ENCODE results near the gene ZSCAN12. TPM values are rescaled to one million over a fixed set of nuclear protein-coding genes. Genes with fewer than 3 reads are reported as not detected.

ZSCAN12 gene
- total and polyA plus RNA-seq, 10 of the 15 experiments (the other 5 are each of a cell fraction or from before 2014, with no cell fraction given): 1.2 to 12.2 (median 7.4) TPM

DNA sequence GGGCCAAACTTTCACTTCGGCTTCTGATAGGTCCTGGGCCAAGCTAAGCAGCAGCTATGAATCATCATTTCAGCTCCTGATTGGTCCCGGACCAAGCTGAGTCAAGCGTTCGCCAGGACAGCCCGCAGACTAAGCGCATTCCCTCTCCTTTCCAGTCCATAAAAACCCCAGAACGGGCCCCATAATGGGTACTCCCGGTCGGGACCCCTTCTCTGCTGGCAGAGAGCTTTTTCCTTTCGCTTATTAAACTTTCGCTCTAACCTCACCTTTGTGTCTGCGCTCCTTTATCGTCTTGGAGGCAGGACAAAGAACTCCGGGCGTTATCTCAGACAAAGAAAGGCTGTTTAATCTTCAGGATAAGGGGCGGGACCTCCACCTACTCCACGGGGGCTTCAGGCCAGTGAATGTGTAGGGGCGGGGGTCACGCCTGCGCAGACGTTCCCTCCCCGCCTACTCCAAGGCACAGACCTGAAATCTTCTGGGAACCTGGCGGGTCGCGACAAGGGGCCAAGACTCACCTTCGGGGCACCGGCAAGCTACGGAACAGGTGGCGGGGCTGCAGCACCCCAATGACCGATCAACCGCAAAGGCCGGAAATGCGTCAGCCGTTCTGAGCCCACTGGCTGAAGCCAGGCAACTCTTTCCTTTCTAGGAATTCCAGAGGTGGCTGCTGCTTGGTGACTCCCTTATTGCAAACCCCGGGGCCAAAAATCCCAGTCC is 63.8 kb downstream of the ZSCAN12 start, which contains the start of gene ZSCAN31 (continued):
- TF ChIP-seq, protein P1, sequence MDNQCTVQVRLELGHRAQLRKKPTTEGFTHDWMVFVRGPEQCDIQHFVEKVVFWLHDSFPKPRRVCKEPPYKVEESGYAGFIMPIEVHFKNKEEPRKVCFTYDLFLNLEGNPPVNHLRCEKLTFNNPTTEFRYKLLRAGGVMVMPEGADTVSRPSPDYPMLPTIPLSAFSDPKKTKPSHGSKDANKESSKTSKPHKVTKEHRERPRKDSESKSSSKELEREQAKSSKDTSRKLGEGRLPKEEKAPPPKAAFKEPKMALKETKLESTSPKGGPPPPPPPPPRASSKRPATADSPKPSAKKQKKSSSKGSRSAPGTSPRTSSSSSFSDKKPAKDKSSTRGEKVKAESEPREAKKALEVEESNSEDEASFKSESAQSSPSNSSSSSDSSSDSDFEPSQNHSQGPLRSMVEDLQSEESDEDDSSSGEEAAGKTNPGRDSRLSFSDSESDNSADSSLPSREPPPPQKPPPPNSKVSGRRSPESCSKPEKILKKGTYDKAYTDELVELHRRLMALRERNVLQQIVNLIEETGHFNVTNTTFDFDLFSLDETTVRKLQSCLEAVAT (IDR thresholded peaks at IDR 0.05): peak; percentile 19
- TF ChIP-seq MXI1 (IDR thresholded peaks at IDR 0.05; ENCODE audit: low read depth, low read length): no peak; the same call in 1 of the 2 replicates
- TF ChIP-seq KDM1A (IDR thresholded peaks at IDR 0.05; ENCODE audit: borderline replicate concordance): no peak
- no peak for TF ChIP-seq SREBF1 (IDR thresholded peaks at IDR 0.05; ENCODE audit: low read length)
- TF ChIP-seq SREBF2 (IDR thresholded peaks at IDR 0.05; ENCODE audit: low read length): no peak
- TF ChIP-seq, protein P2, sequence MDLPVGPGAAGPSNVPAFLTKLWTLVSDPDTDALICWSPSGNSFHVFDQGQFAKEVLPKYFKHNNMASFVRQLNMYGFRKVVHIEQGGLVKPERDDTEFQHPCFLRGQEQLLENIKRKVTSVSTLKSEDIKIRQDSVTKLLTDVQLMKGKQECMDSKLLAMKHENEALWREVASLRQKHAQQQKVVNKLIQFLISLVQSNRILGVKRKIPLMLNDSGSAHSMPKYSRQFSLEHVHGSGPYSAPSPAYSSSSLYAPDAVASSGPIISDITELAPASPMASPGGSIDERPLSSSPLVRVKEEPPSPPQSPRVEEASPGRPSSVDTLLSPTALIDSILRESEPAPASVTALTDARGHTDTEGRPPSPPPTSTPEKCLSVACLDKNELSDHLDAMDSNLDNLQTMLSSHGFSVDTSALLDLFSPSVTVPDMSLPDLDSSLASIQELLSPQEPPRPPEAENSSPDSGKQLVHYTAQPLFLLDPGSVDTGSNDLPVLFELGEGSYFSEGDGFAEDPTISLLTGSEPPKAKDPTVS (IDR thresholded peaks at IDR 0.05; ENCODE audit: low read depth, low read length): no peak
- no peak for TF ChIP-seq IRF4 (IDR thresholded peaks at IDR 0.05; ENCODE audit: low read depth, low read length)
- TF ChIP-seq, protein P3, sequence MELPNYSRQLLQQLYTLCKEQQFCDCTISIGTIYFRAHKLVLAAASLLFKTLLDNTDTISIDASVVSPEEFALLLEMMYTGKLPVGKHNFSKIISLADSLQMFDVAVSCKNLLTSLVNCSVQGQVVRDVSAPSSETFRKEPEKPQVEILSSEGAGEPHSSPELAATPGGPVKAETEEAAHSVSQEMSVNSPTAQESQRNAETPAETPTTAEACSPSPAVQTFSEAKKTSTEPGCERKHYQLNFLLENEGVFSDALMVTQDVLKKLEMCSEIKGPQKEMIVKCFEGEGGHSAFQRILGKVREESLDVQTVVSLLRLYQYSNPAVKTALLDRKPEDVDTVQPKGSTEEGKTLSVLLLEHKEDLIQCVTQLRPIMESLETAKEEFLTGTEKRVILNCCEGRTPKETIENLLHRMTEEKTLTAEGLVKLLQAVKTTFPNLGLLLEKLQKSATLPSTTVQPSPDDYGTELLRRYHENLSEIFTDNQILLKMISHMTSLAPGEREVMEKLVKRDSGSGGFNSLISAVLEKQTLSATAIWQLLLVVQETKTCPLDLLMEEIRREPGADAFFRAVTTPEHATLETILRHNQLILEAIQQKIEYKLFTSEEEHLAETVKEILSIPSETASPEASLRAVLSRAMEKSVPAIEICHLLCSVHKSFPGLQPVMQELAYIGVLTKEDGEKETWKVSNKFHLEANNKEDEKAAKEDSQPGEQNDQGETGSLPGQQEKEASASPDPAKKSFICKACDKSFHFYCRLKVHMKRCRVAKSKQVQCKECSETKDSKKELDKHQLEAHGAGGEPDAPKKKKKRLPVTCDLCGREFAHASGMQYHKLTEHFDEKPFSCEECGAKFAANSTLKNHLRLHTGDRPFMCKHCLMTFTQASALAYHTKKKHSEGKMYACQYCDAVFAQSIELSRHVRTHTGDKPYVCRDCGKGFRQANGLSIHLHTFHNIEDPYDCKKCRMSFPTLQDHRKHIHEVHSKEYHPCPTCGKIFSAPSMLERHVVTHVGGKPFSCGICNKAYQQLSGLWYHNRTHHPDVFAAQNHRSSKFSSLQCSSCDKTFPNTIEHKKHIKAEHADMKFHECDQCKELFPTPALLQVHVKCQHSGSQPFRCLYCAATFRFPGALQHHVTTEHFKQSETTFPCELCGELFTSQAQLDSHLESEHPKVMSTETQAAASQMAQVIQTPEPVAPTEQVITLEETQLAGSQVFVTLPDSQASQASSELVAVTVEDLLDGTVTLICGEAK (IDR thresholded peaks at IDR 0.05; ENCODE audit: borderline replicate concordance): peak; percentile 61; the same call in 1 of the 2 replicates
- TF ChIP-seq TAF1 (IDR thresholded peaks at IDR 0.05; ENCODE audit: borderline replicate concordance, low read depth, low read length): peak; percentile 42; the same call in 1 of the 2 replicates
- TF ChIP-seq, protein P4, sequence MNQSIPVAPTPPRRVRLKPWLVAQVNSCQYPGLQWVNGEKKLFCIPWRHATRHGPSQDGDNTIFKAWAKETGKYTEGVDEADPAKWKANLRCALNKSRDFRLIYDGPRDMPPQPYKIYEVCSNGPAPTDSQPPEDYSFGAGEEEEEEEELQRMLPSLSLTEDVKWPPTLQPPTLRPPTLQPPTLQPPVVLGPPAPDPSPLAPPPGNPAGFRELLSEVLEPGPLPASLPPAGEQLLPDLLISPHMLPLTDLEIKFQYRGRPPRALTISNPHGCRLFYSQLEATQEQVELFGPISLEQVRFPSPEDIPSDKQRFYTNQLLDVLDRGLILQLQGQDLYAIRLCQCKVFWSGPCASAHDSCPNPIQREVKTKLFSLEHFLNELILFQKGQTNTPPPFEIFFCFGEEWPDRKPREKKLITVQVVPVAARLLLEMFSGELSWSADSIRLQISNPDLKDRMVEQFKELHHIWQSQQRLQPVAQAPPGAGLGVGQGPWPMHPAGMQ (IDR thresholded peaks at IDR 0.05; ENCODE audit: borderline replicate concordance): no peak
- TF ChIP-seq, protein P5, sequence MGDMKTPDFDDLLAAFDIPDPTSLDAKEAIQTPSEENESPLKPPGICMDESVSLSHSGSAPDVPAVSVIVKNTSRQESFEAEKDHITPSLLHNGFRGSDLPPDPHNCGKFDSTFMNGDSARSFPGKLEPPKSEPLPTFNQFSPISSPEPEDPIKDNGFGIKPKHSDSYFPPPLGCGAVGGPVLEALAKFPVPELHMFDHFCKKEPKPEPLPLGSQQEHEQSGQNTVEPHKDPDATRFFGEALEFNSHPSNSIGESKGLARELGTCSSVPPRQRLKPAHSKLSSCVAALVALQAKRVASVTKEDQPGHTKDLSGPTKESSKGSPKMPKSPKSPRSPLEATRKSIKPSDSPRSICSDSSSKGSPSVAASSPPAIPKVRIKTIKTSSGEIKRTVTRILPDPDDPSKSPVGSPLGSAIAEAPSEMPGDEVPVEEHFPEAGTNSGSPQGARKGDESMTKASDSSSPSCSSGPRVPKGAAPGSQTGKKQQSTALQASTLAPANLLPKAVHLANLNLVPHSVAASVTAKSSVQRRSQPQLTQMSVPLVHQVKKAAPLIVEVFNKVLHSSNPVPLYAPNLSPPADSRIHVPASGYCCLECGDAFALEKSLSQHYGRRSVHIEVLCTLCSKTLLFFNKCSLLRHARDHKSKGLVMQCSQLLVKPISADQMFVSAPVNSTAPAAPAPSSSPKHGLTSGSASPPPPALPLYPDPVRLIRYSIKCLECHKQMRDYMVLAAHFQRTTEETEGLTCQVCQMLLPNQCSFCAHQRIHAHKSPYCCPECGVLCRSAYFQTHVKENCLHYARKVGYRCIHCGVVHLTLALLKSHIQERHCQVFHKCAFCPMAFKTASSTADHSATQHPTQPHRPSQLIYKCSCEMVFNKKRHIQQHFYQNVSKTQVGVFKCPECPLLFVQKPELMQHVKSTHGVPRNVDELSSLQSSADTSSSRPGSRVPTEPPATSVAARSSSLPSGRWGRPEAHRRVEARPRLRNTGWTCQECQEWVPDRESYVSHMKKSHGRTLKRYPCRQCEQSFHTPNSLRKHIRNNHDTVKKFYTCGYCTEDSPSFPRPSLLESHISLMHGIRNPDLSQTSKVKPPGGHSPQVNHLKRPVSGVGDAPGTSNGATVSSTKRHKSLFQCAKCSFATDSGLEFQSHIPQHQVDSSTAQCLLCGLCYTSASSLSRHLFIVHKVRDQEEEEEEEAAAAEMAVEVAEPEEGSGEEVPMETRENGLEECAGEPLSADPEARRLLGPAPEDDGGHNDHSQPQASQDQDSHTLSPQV (IDR thresholded peaks at IDR 0.05): no peak
- TF ChIP-seq MTA3 (IDR thresholded peaks at IDR 0.05; ENCODE audit: borderline replicate concordance, low read length): no peak; the same call in 1 of the 2 replicates
- TF ChIP-seq, protein P6, sequence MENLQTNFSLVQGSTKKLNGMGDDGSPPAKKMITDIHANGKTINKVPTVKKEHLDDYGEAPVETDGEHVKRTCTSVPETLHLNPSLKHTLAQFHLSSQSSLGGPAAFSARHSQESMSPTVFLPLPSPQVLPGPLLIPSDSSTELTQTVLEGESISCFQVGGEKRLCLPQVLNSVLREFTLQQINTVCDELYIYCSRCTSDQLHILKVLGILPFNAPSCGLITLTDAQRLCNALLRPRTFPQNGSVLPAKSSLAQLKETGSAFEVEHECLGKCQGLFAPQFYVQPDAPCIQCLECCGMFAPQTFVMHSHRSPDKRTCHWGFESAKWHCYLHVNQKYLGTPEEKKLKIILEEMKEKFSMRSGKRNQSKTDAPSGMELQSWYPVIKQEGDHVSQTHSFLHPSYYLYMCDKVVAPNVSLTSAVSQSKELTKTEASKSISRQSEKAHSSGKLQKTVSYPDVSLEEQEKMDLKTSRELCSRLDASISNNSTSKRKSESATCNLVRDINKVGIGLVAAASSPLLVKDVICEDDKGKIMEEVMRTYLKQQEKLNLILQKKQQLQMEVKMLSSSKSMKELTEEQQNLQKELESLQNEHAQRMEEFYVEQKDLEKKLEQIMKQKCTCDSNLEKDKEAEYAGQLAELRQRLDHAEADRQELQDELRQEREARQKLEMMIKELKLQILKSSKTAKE (IDR thresholded peaks at IDR 0.05; ENCODE audit: low read depth, poor library complexity, severe bottlenecking): peak; percentile 36

Data from GM12878 (cell line).